Stimulated activated CD4-positive, alpha-beta T cell treated with anti-CD3 and anti-CD28 coated beads, Interleukin-2, amount 100 ng/mL, for 4 hours (primary cell): ENCODE data around the gene CNTNAP5.

Source experiments
- DNase-seq: peaks from one replicate; pipeline ENCODE4 v3.0.0-alpha.2; 2020; ENCODE audit warnings: low read depth

Gene CNTNAP5

GRCh38 chr2:124610141-124610540 lies 585.1 kb downstream of the CNTNAP5 start:
- no peak for DNase-seq

GRCh38 chr2:124610866-124611265 lies 585.8 kb downstream of the CNTNAP5 start:
- DNase-seq: no peak

GRCh38 chr2:124623560-124623959 lies 598.5 kb downstream of the CNTNAP5 start:
- no peak for DNase-seq

- no peak for DNase-seq
Observed at GRCh38 chr2:124625561-124625960, 600.5 kb downstream of the CNTNAP5 start.

GRCh38 chr2:124626993-124627392 lies 601.9 kb downstream of the CNTNAP5 start:
- no peak for DNase-seq

- no peak for DNase-seq
Observed at GRCh38 chr2:124633812-124634211, 608.7 kb downstream of the CNTNAP5 start.

- no peak for DNase-seq
Observed at GRCh38 chr2:124639524-124639923, 614.4 kb downstream of the CNTNAP5 start.

GRCh38 chr2:124640221-124640750 lies 615.2 kb downstream of the CNTNAP5 start:
- no peak for DNase-seq

GRCh38 chr2:124646166-124646815 lies 621.2 kb downstream of the CNTNAP5 start:
- no peak for DNase-seq

- DNase-seq: no peak
Observed at GRCh38 chr2:124647245-124647644, 622.2 kb downstream of the CNTNAP5 start.

GRCh38 chr2:124647663-124648062 lies 622.6 kb downstream of the CNTNAP5 start:
- no peak for DNase-seq

- DNase-seq: no peak
Observed at GRCh38 chr2:124649001-124649400, 623.9 kb downstream of the CNTNAP5 start.

- no peak for DNase-seq
Observed at GRCh38 chr2:124652099-124652498, 627.0 kb downstream of the CNTNAP5 start.

- no peak for DNase-seq
Observed at GRCh38 chr2:124658373-124658772, 633.3 kb downstream of the CNTNAP5 start.

GRCh38 chr2:124661558-124661957 lies 636.5 kb downstream of the CNTNAP5 start:
- no peak for DNase-seq

GRCh38 chr2:124662946-124663644 lies 638.0 kb downstream of the CNTNAP5 start:
- no peak for DNase-seq

- no peak for DNase-seq
Observed at GRCh38 chr2:124663645-124663997, 638.5 kb downstream of the CNTNAP5 start.

- DNase-seq: no peak
Observed at GRCh38 chr2:124664363-124664762, 639.3 kb downstream of the CNTNAP5 start.

- no peak for DNase-seq
Observed at GRCh38 chr2:124666976-124667375, 641.9 kb downstream of the CNTNAP5 start.

- DNase-seq: no peak
Observed at GRCh38 chr2:124668161-124668560, 643.1 kb downstream of the CNTNAP5 start.

GRCh38 chr2:124670187-124670586 lies 645.1 kb downstream of the CNTNAP5 start:
- no peak for DNase-seq

GRCh38 chr2:124678043-124678442 lies 653.0 kb downstream of the CNTNAP5 start:
- no peak for DNase-seq

- DNase-seq: no peak
Observed at GRCh38 chr2:124683536-124684428, 658.7 kb downstream of the CNTNAP5 start.
